Coronary artery (tissue), 2 donors: ENCODE results near the gene FAM181A.

Experiments used
- DNase-seq: peaks from one replicate; pipeline ENCODE4 v3.0.0-alpha.2; 2017; ENCODE audit warnings: low spot score
- H3K27ac ChIP-seq, 2 donors: fragments of 200-600 bp; sonication (generic); one replicate each; pipeline ENCODE4 v1.5.1; 2016 to 2019
- H3K4me3 ChIP-seq: fragments of 200-600 bp; sonication (generic); 2 replicates; pipeline ENCODE4 v1.5.1; 2016; ENCODE audit warnings: mild to moderate bottlenecking, moderate library complexity
- TF ChIP-seq, protein P1 (sequence below): fragments of 200-600 bp; sonication (generic); IDR thresholded peaks from one replicate; pipeline ENCODE4 v1.5.1; 2019; ENCODE audit warnings: antibody characterized with exemption

The FAM181A gene

GRCh38 chr14:93937519-93937918 lies 10.4 kb downstream of the FAM181A start:
- TF ChIP-seq, protein P1, sequence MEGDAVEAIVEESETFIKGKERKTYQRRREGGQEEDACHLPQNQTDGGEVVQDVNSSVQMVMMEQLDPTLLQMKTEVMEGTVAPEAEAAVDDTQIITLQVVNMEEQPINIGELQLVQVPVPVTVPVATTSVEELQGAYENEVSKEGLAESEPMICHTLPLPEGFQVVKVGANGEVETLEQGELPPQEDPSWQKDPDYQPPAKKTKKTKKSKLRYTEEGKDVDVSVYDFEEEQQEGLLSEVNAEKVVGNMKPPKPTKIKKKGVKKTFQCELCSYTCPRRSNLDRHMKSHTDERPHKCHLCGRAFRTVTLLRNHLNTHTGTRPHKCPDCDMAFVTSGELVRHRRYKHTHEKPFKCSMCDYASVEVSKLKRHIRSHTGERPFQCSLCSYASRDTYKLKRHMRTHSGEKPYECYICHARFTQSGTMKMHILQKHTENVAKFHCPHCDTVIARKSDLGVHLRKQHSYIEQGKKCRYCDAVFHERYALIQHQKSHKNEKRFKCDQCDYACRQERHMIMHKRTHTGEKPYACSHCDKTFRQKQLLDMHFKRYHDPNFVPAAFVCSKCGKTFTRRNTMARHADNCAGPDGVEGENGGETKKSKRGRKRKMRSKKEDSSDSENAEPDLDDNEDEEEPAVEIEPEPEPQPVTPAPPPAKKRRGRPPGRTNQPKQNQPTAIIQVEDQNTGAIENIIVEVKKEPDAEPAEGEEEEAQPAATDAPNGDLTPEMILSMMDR: no peak
- no peak for DNase-seq
- no peak overlapping the region for H3K27ac ChIP-seq
- H3K4me3 ChIP-seq: no peak overlapping the region

DNA sequence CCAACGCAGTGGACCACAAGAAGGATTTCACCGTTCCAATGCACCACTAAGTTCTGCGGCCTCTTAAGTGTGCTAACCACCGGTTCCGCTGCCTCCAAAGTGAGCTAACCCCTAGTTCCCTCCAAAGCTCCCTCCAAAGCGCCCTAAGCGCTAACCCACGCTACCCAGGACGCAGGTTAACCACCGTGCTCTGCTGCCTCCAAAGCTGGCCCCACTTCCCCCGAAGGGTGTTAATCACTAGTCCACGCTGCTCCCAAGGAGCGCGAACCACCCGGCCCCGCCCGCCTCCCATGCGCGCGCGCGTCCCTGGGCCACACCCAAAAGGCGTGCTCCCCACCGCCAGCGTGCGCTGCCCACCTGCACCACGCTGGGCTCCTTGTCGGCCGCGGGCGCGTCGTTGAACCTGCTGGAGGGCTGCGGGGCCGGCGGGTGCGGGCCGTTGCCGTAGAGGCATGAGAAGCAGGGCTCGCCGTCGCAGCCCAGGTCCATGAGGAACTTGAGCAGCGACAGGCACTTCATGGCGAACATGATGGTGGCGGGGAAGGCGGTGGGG lies 11.7 kb downstream of the FAM181A start:
- no peak for DNase-seq
- no peak overlapping the region for H3K27ac ChIP-seq
- TF ChIP-seq, protein P1: no peak
- no peak overlapping the region for H3K4me3 ChIP-seq

- Histone ChIP-seq H3K27ac (peak overlapping the region in 1 of 2 donors; percentile 0), H3K4me3 (peak overlapping the region; percentile 54)
- peak; percentile 83 for DNase-seq
- TF ChIP-seq, protein P1: peak; percentile 75
Observed at GRCh38 chr14:93939304-93940229, 12.4 kb downstream of the FAM181A start.

DNA sequence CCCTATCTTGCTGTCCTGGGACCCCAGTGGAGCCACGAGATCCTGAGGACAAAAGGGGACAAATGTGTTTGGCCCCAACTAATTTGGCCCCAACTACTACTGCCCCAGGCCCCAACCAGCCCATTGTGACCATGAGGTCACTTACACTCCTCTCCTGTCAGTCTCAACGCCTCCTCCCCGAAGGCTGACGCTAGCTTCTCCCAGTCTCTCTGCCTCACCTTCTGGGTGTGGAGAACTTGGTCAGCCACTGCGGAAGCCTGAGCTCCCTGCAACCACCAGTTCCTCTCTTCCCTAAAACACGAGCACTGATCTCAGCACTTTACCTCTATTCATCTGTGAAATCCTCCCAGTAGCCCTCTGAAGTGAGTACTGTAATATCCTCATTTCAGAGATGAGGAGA lies 13.3 kb downstream of the FAM181A start:
- no peak for DNase-seq
- H3K4me3 ChIP-seq: no peak overlapping the region
- peak overlapping the region in 1 of 2 donors; percentile 0 for H3K27ac ChIP-seq
- TF ChIP-seq, protein P1: no peak

DNA sequence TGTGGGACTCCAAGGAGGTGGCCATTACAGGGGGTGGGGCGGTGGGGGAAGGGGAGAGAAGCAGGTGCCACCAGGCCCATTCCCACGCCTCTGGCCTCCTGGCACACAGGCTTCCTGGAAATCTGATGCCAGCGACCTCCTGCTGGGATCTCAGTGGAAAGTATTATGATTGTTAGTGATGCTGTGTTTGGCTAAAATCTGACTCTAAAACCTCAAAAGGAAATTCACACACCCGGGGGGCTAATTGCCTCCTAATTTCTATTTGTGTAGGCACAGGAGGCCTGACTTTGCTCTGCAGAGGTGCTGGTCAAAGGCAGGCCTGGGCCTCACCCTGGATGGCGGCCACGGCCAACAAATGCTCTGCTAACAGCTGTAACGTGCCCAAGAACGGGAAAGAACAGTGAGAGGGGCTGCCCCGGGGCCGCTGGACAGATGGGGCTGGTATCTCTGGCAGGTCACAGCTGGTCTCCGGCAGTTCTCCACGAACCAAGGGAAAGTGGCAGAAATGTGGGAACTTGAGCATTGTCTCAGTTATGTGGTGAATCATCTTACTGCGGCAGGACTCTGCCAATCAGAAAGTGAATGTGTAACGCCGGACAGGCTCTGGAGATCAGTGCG lies 14.3 kb downstream of the FAM181A start:
- peak overlapping the region in 1 of 2 donors; percentile 65 for H3K27ac ChIP-seq
- no peak for DNase-seq
- H3K4me3 ChIP-seq: no peak overlapping the region
- TF ChIP-seq, protein P1: no peak

- H3K4me3 ChIP-seq: no peak overlapping the region
- DNase-seq: no peak
- no peak overlapping the region for H3K27ac ChIP-seq
- TF ChIP-seq, protein P1: no peak
Observed at GRCh38 chr14:93943052-93943451, 15.9 kb downstream of the FAM181A start.
